ENCODE measurements around the gene TIAM2. TPM values are rescaled to one million over a fixed set of nuclear protein-coding genes. Genes with fewer than 3 reads are reported as not detected.

The TIAM2 gene
- total and polyA plus RNA-seq, 12 donors, result 4.0 to 24.7 (median 8.8) TPM

DNA sequence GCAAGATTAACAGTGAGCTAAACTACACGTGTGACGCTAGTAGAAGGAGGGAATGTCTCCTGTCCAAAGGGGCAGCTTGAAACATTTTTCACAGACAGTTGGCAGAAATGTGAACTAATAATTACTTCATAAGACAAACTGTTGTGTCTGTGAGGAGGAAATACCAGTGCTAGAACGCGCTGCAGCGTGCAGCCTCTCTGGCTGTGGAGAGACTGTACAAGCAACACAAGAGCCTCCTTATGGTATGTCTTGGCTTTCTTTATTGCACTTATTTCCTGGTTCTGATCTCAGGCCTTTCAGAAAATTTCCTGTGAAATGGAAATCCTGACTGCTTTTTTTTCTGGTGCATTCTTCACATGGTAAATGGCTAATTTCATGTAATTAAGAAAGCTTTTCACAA is 25.3 kb upstream of the TIAM2 start:
- WGBS, 4 donors, result 50 to 85% (median 76%) methylated on average over 5 of the region's 5 CpGs

DNA sequence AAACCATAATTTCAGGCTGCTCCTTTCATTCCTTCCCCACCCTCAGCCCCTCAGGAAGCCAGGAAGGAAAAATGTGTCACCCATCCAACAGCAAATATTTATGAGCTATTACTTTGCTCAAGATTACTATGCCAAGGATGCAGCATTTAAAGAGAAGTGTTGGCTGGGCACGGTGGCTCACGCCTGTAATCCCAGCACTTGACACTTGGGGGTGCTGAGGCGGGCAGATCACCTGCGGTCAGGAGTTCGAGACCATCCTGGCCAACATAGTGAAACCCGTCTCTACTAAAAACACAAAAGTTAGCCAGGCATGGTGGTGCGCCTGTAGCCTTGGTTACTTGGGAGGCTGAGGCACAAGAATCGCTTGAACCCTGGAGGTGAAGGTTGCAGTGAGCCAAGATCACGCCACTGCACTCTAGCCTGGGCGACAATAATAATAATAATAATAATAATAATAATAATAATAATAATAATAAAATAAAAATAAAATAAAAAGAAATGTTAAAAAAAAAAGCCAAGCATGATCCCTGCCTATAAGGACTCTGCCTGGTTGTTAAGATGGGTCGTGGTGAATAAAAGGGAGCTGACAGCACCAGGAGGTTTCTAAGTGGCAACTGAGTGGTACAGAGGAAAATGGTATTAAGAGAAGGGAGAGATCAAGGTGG is 20.5 kb upstream of the TIAM2 start:
- DNase-seq, result no peak
- no peak overlapping the region for H3K4me3 ChIP-seq
- WGBS, 4 donors, result 80 to 88% (median 86%) methylated on average over 10 to 11 of the region's 11 CpGs
- TF ChIP-seq POLR2A (IDR thresholded peaks at IDR 0.05), result no peak
- TF ChIP-seq, protein P1, sequence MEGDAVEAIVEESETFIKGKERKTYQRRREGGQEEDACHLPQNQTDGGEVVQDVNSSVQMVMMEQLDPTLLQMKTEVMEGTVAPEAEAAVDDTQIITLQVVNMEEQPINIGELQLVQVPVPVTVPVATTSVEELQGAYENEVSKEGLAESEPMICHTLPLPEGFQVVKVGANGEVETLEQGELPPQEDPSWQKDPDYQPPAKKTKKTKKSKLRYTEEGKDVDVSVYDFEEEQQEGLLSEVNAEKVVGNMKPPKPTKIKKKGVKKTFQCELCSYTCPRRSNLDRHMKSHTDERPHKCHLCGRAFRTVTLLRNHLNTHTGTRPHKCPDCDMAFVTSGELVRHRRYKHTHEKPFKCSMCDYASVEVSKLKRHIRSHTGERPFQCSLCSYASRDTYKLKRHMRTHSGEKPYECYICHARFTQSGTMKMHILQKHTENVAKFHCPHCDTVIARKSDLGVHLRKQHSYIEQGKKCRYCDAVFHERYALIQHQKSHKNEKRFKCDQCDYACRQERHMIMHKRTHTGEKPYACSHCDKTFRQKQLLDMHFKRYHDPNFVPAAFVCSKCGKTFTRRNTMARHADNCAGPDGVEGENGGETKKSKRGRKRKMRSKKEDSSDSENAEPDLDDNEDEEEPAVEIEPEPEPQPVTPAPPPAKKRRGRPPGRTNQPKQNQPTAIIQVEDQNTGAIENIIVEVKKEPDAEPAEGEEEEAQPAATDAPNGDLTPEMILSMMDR (IDR thresholded peaks at IDR 0.05), result no peak
- no peaks in the 10 kb centered on the region for H3K27me3 ChIP-seq
- intact Hi-C loops (cut with DNase I), result no loop called here
- no peaks in the 10 kb centered on the region for H3K36me3 ChIP-seq (replicated peaks in 1 of 2)
- no peaks in the 10 kb centered on the region for H3K9me3 ChIP-seq (replicated peaks in 1 of 3)
- no peaks in the 10 kb centered on the region for H3K4me1 ChIP-seq (replicated peaks in 1 of 2)
- H3K27ac ChIP-seq, result no peak overlapping the region

More for the DNA sequence above, 25.3 kb upstream of the TIAM2 start:
- TF ChIP-seq, protein P1 (IDR thresholded peaks at IDR 0.05), result no peak
- TF ChIP-seq POLR2A (IDR thresholded peaks at IDR 0.05), result no peak
- DNase-seq, result no peak
- Histone ChIP-seq H3K27me3 (no peaks in the 10 kb centered on the region), H3K27ac (no peak overlapping the region), H3K4me1 (replicated peaks in 1 of 2) (no peaks in the 10 kb centered on the region), H3K9me3 (replicated peaks in 1 of 3) (no peaks in the 10 kb centered on the region), H3K4me3 (no peak overlapping the region), H3K36me3 (replicated peaks in 1 of 2) (no peaks in the 10 kb centered on the region)
- intact Hi-C loops (cut with DNase I), result no loop called here

DNA sequence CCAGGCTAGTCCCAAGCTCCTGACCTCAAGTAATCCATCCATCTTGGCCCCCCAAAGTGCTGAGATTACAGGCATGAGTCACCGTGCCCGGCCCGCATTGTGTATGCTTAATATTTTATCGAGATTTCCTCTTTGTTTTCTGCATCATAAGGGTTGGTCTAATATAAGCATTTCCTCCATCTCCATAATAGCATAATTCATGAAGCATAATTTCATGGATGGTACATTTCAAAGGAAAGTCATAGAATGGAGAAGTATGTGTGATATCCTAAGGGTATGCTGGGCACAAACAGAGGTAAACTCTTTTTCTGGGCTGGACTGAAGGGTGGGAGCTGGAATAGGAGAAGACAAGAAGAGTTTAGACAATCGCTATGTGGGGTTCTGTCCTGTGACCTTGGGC is 17.5 kb upstream of the TIAM2 start:
- intact Hi-C loops (cut with DNase I), result no loop called here
- DNase-seq, result no peak
- Histone ChIP-seq H3K27ac (no peak overlapping the region), H3K4me1 (replicated peaks in 1 of 2) (no peaks in the 10 kb centered on the region), H3K9me3 (replicated peaks in 1 of 3) (no peaks in the 10 kb centered on the region), H3K36me3 (replicated peaks in 1 of 2) (no peaks in the 10 kb centered on the region), H3K27me3 (no peaks in the 10 kb centered on the region), H3K4me3 (no peak overlapping the region)
- WGBS, 4 donors, result 90 to 95% (median 90%) methylated on average over 5 of the region's 5 CpGs
- TF ChIP-seq POLR2A (IDR thresholded peaks at IDR 0.05), result no peak
- TF ChIP-seq, protein P1 (IDR thresholded peaks at IDR 0.05), result no peak

DNA sequence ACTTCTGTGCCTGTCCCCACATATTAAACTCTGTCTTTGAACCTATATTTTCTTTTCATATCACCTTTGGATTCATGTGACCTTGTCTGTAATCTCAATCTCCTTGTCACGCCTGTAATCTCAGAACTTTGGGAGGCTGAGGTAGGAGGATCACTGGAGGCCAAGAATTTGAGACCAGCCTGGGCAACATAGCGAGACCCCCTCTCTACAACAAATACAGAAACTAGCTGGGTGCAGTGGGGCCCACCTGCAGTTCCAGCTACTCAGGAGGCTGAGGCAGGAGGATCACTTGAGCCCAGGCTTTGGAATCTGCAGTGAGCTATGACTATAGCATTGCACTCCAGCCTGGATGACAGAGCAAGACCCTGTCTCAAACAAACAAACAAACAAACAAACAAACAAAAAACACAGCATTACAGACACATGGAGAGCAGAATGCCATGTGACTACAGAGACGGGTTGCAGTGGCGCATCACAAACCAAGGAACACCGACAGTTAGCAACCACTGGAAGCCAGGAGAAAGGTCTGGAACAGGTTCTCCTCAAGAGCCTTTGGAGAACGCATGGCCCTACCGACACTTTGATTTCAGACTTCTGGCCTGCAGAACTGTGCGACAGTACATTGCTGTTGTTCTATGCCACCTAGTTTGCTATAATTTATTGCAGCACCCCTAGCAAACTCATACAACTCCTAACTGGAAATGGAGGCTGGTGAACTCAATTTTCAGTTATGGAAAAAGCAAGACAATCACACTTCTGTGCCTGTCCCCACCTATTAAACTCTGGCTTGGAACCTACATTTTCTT is 14.6 kb upstream of the TIAM2 start:
- no peaks in the 10 kb centered on the region for H3K36me3 ChIP-seq (replicated peaks in 1 of 2)
- H3K4me3 ChIP-seq, result no peak overlapping the region
- WGBS, 4 donors, result 89 to 95% (median 93%) methylated on average over 7 to 8 of the region's 8 CpGs
- no peak for TF ChIP-seq POLR2A (IDR thresholded peaks at IDR 0.05)
- TF ChIP-seq, protein P1 (IDR thresholded peaks at IDR 0.05), result no peak
- no peaks in the 10 kb centered on the region for H3K9me3 ChIP-seq (replicated peaks in 1 of 3)
- H3K27ac ChIP-seq, result no peak overlapping the region
- intact Hi-C loops (cut with DNase I), result no loop called here
- no peak for DNase-seq
- no peaks in the 10 kb centered on the region for H3K27me3 ChIP-seq
- H3K4me1 ChIP-seq (replicated peaks in 1 of 2), result no peaks in the 10 kb centered on the region

All from adrenal gland (tissue), 12 donors.